K562 treated with DMSO at 1 percent for 48 hours (cell line): ENCODE data around the gene ACTL8. TPM values are rescaled to one million over a fixed set of nuclear protein-coding genes. Genes with fewer than 3 reads are reported as not detected.

Experiments used
- total RNA-seq: library from RNA; unstranded; fragments of 300-600 nt; gene quantifications from 2 replicates; pipeline ENCODE4 v1.2.3, GENCODE V29; 2022; ENCODE audit warnings: low replicate concordance; ENCODE audit errors: extremely low read depth

Gene ACTL8
- total RNA-seq = not detected in 2 replicates

GRCh38 chr1:17755120-17755519 lies at the start of gene ACTL8:
Gene ACTL8 (plus strand): TSS chr1:17755333. CDS start chr1:17823009, 67,676 bp downstream.

Other genes with a start within 250 kb of the ACTL8 start
- not detected in 2 replicates for gene ARHGEF10L, start 215.6 kb upstream of the ACTL8 start, total RNA-seq